IMR-90 (cell line): ENCODE data around the gene PRKN. TPM values are rescaled to one million over a fixed set of nuclear protein-coding genes. Genes with fewer than 3 reads are reported as not detected.

Experiments
- ATAC-seq: fragments of 200-7000 bp; cut with Tn5 transposase; 2 replicates; pipeline ENCODE4 v1.9.1; 2020; ENCODE audit warnings: low read depth, mild to moderate bottlenecking, moderate library complexity
- BruUV-seq: library from RNA; stranded (reverse); fragments of 400-500 nt; replicated peaks from 2 replicates; lab custom pipeline; 2021; lab: Mats Ljungman, UMichigan
- CTCF ChIA-PET: fragments of 300-600 bp; formaldehyde crosslinking; extraction: SDS; loops from one replicate; lab custom pipeline; 2021; ENCODE audit warnings: antibody characterized with exemption; lab: Yijun Ruan, JAX
- POLR2A ChIA-PET: fragments of 300-600 bp; sonication (Branson Sonifier 250); formaldehyde crosslinking; loops from one replicate; lab custom pipeline; 2022; ENCODE audit warnings: antibody characterized with exemption; ENCODE audit not compliant: unreplicated experiment; lab: Charles Lee
- DNase-seq: peaks from one replicate; pipeline ENCODE4 v3.0.0; 2013
- H2AFZ ChIP-seq: replicated peaks from 2 replicates; pipeline ENCODE3; 2013; ENCODE audit warnings: low read length, mild to moderate bottlenecking; ENCODE audit not compliant: poor library complexity
- H2AK5ac ChIP-seq: 2 replicates; pipeline ENCODE4 v1.6.1; 2013; ENCODE audit warnings: low read depth, low read length, inconsistent platforms
- H2AK9ac ChIP-seq: replicated peaks from 2 replicates; pipeline ENCODE3; 2013; ENCODE audit warnings: mild to moderate bottlenecking, low read depth, low read length, moderate library complexity; ENCODE audit not compliant: poor library complexity
- H2BK120ac ChIP-seq: 2 replicates; pipeline ENCODE4 v1.6.1; 2013; ENCODE audit warnings: low read depth, low read length, inconsistent platforms
- H2BK15ac ChIP-seq: 3 replicates; pipeline ENCODE4 v1.6.1; 2013; ENCODE audit warnings: low read depth, low read length, inconsistent platforms
- H2BK20ac ChIP-seq: 2 replicates; pipeline ENCODE4 v1.6.1; 2013; ENCODE audit warnings: low read depth, mild to moderate bottlenecking, inconsistent platforms, low read length, moderate library complexity
- H2BK5ac ChIP-seq: 2 replicates; pipeline ENCODE4 v1.6.1; 2013; ENCODE audit warnings: mild to moderate bottlenecking, low read depth, low read length, inconsistent platforms; ENCODE audit not compliant: poor library complexity, severe bottlenecking
- H3K14ac ChIP-seq: replicated peaks from 2 replicates; pipeline ENCODE4 v1.6.1; 2013; ENCODE audit warnings: low read depth, low read length, inconsistent platforms
- H3K18ac ChIP-seq: 2 replicates; pipeline ENCODE4 v1.6.1; 2013; ENCODE audit warnings: low read depth, low read length, control low read depth
- H3K23ac ChIP-seq: 2 replicates; pipeline ENCODE4 v1.6.1; 2013; ENCODE audit warnings: low read depth, low read length, inconsistent platforms
- H3K27ac ChIP-seq: 2 replicates; pipeline ENCODE4 v1.5.1; 2013; ENCODE audit warnings: mild to moderate bottlenecking, control low read depth, low read length; ENCODE audit not compliant: insufficient read depth
- H3K27me3 ChIP-seq: 2 replicates; pipeline ENCODE4 v1.6.1; 2013; ENCODE audit warnings: low read length; ENCODE audit not compliant: control insufficient read depth, insufficient read depth
- H3K36me3 ChIP-seq: 2 replicates; pipeline ENCODE4 v1.6.1; 2013; ENCODE audit warnings: low read length, mixed read lengths; ENCODE audit not compliant: control insufficient read depth, insufficient read depth
- H3K4ac ChIP-seq: 2 replicates; pipeline ENCODE4 v1.6.1; 2013; ENCODE audit warnings: low read depth, low read length, inconsistent platforms
- H3K4me1 ChIP-seq: 2 replicates; pipeline ENCODE4 v1.6.1; 2013; ENCODE audit warnings: low read length, mixed read lengths; ENCODE audit not compliant: control insufficient read depth, insufficient read depth
- H3K4me2 ChIP-seq: 2 replicates; pipeline ENCODE4 v1.6.1; 2013; ENCODE audit warnings: low read depth, mild to moderate bottlenecking, control low read depth, low read length, moderate library complexity
- H3K4me3 ChIP-seq: 2 replicates; pipeline ENCODE4 v1.5.1; 2013; ENCODE audit warnings: low read depth, mild to moderate bottlenecking, control low read depth, low read length, moderate library complexity; ENCODE audit not compliant: insufficient read depth
- H3K56ac ChIP-seq: 2 replicates; pipeline ENCODE4 v1.6.1; 2013; ENCODE audit warnings: low read length, inconsistent platforms; ENCODE audit not compliant: insufficient read depth; ENCODE audit errors: extremely low read depth
- H3K79me1 ChIP-seq, 2 experiments: 2 replicates each; pipeline ENCODE4 v1.6.1; 2013; ENCODE audit warnings: low read length in 2 of 2, inconsistent platforms in 1 of 2, low read depth in 1 of 2
- H3K9ac ChIP-seq: 2 replicates; pipeline ENCODE4 v1.6.1; 2013; ENCODE audit warnings: low read depth, low read length, control low read depth
- H3K9me1 ChIP-seq: 2 replicates; pipeline ENCODE4 v1.6.1; 2013; ENCODE audit warnings: low read length, inconsistent platforms; ENCODE audit not compliant: insufficient read depth
- H3K9me3 ChIP-seq: 2 replicates; pipeline ENCODE4 v1.6.1; 2013; ENCODE audit warnings: low read length; ENCODE audit not compliant: control insufficient read depth, insufficient read depth
- H4K20me1 ChIP-seq: 2 replicates; pipeline ENCODE4 v1.6.1; 2013; ENCODE audit warnings: low read length, inconsistent platforms; ENCODE audit not compliant: insufficient read depth
- H4K5ac ChIP-seq: 2 replicates; pipeline ENCODE4 v1.6.1; 2013; ENCODE audit warnings: mild to moderate bottlenecking, low read depth, low read length, control low read depth
- H4K8ac ChIP-seq, 2 experiments: 2 replicates each; pipeline ENCODE4 v1.6.1; 2013; ENCODE audit warnings: low read depth in 2 of 2, low read length in 2 of 2, control low read depth in 1 of 2, inconsistent platforms in 1 of 2
- H4K91ac ChIP-seq: 2 replicates; pipeline ENCODE4 v1.6.1; 2013; ENCODE audit warnings: low read depth, low read length, inconsistent platforms; ENCODE audit not compliant: insufficient read depth
- BHLHE40 ChIP-seq: fragments of 150-350 bp; IDR thresholded peaks from 2 replicates; pipeline ENCODE4 v1.6.1; 2016; ENCODE audit warnings: mild to moderate bottlenecking, low read depth, low read length
- MXI1 ChIP-seq: IDR thresholded peaks from 2 replicates; pipeline ENCODE4 v1.6.1; 2012; ENCODE audit warnings: low read depth, mild to moderate bottlenecking, low read length, moderate library complexity, borderline replicate concordance
- RFX5 ChIP-seq: IDR thresholded peaks from 2 replicates; pipeline ENCODE4 v1.8.0; 2012; ENCODE audit warnings: low read depth, mild to moderate bottlenecking, low read length, moderate library complexity
- whole genome bisulfite sequencing, 2 experiments: methylation state at CpG; one replicate each; pipeline versions ENCODE4 v1.1.5 to v1.1.7; 2013; ENCODE audit warnings: missing lambda C conversion rate in 2 of 2; ENCODE audit not compliant: insufficient read length in 1 of 2; ENCODE audit errors: extremely low coverage in 2 of 2; 5-methylcytosine and 5-hydroxymethylcytosine counted together
- dilution Hi-C: fragments of 300-500 bp; cut with HindIII; formaldehyde crosslinking; loops from one replicate; pipeline ENCODE4 v1.14.3; 2018; ENCODE audit warnings: low sequenced_read_pairs; ENCODE audit not compliant: unreplicated experiment
- in situ Hi-C: fragments of 300-500 bp; cut with MboI; formaldehyde crosslinking; loops from 3 replicates; pipeline ENCODE4 v1.14.3; 2019; ENCODE audit warnings: low sequenced_read_pairs, inconsistent platforms, mixed read lengths
- intact Hi-C: fragments of 100-400 bp; cut with micrococcal nuclease; formaldehyde crosslinking; loops from 2 replicates; pipeline ENCODE4 v1.10.0; 2022
- polyA plus RNA-seq, 3 experiments: library from polyadenylated mRNA; depleted of rRNA; stranded (reverse); fragments of >200 nt; gene quantifications; 2 replicates each; pipeline ENCODE4 v1.2.3, GENCODE V29; 2012; ENCODE audit warnings: low replicate concordance in 1 of 3
- total RNA-seq: library from RNA; depleted of rRNA; stranded (reverse); fragments of >200 nt; gene quantifications from 2 replicates; pipeline ENCODE4 v1.2.3, GENCODE V29; 2012

Gene PRKN
- total and polyA plus RNA-seq, 2 of the 4 experiments (the other 2 are of a cell fraction) = 0.15 to 0.18 TPM

GRCh38 chr6:162371121-162371520, 356.4 kb downstream of the PRKN start:
- in situ Hi-C loops (no loop called here), dilution Hi-C loops (no loop called here), intact Hi-C loops (no loop called here)
- Histone ChIP-seq H3K4me3 (no peak overlapping the region), H3K36me3 (no peaks in the 10 kb centered on the region), H2AFZ (no peak overlapping the region), H3K4me1 (no peaks in the 10 kb centered on the region), H3K9me3 (peaks cover 20% of the 10 kb centered on the region), H3K9me1 (no peaks in the 10 kb centered on the region), H2BK15ac (no peak overlapping the region), H4K91ac (no peak overlapping the region), H2BK20ac (no peak overlapping the region), H3K18ac (no peak overlapping the region), H2AK9ac (no peak overlapping the region), H4K20me1 (no peaks in the 10 kb centered on the region), H4K8ac (no peak overlapping the region), H3K56ac (no peak overlapping the region), H2AK5ac (no peak overlapping the region), H2BK5ac (no peak overlapping the region), H3K9ac (no peak overlapping the region), H3K79me1 (no peaks in the 10 kb centered on the region), H3K23ac (no peak overlapping the region), H3K4me2 (no peak overlapping the region), H3K27me3 (no peaks in the 10 kb centered on the region), H3K27ac (no peak overlapping the region), H3K14ac (no peak overlapping the region), H3K4ac (no peak overlapping the region), H4K5ac (no peak overlapping the region), H2BK120ac (no peak overlapping the region)
- no TSS peak for BruUV-seq
- CTCF ChIA-PET = no interaction called here
- WGBS, 2 experiments = 51% methylated on average over 2 of the region's 5 CpGs; no CpG with 5 or more reads in 1 of the 2 experiments
- ATAC-seq (no peak), DNase-seq (no peak)
- TF ChIP-seq BHLHE40 = no peak
- TF ChIP-seq MXI1 = no peak
- no peak for TF ChIP-seq RFX5
- POLR2A ChIA-PET = no interaction called here
